ENCODE measurements around the gene LRP1B.

Gene LRP1B

GRCh38 chr2:140747665-140748064 lies 1383.2 kb downstream of the LRP1B start:
- Histone ChIP-seq H3K36me3 (replicated peaks; ENCODE audit: insufficient read depth, low read length) (no peaks in the 10 kb centered on the region), H4K20me1 (ENCODE audit: insufficient read depth, low read length) (no peaks in the 10 kb centered on the region), H3K27ac (ENCODE audit: low read length) (no peak overlapping the region), H3K27me3 (replicated peaks; ENCODE audit: insufficient read depth, low read length) (no peaks in the 10 kb centered on the region), H3K4me3 (ENCODE audit: low read length) (no peak overlapping the region), H3K9me2 (replicated peaks; ENCODE audit: insufficient read depth, low read length) (no peaks in the 10 kb centered on the region), H2AFZ (ENCODE audit: low read length) (no peak overlapping the region), H3K4me1 (ENCODE audit: low read length) (no peaks in the 10 kb centered on the region), H3K9ac (ENCODE audit: low read length) (no peak overlapping the region), H3K9me3 (replicated peaks; ENCODE audit: insufficient read depth, low read length) (no peaks in the 10 kb centered on the region), H3F3A (ENCODE audit: insufficient read depth, low read length) (no peaks in the 10 kb centered on the region), H3K4me2 (ENCODE audit: low read depth, low read length) (no peak overlapping the region), H3K79me2 (ENCODE audit: low read length) (no peaks in the 10 kb centered on the region)
- DNase-seq = no peak
- TF ChIP-seq, protein P1, sequence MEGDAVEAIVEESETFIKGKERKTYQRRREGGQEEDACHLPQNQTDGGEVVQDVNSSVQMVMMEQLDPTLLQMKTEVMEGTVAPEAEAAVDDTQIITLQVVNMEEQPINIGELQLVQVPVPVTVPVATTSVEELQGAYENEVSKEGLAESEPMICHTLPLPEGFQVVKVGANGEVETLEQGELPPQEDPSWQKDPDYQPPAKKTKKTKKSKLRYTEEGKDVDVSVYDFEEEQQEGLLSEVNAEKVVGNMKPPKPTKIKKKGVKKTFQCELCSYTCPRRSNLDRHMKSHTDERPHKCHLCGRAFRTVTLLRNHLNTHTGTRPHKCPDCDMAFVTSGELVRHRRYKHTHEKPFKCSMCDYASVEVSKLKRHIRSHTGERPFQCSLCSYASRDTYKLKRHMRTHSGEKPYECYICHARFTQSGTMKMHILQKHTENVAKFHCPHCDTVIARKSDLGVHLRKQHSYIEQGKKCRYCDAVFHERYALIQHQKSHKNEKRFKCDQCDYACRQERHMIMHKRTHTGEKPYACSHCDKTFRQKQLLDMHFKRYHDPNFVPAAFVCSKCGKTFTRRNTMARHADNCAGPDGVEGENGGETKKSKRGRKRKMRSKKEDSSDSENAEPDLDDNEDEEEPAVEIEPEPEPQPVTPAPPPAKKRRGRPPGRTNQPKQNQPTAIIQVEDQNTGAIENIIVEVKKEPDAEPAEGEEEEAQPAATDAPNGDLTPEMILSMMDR (IDR thresholded peaks at IDR 0.05; ENCODE audit: low read length) = no peak
- no peak for TF ChIP-seq EZH2phosphoT487 (IDR thresholded peaks at IDR 0.05; ENCODE audit: low read length)
- TF ChIP-seq EZH2 (optimal IDR thresholded peaks at IDR 0.05; ENCODE audit: low read depth, low read length) = no peak

- no peaks in the 10 kb centered on the region for H3K4me1 ChIP-seq (ENCODE audit: low read length)
- no peak overlapping the region for H3K4me3 ChIP-seq (ENCODE audit: low read length)
- H3K27me3 ChIP-seq (replicated peaks; ENCODE audit: insufficient read depth, low read length) = no peaks in the 10 kb centered on the region
- no peaks in the 10 kb centered on the region for H3K79me2 ChIP-seq (ENCODE audit: low read length)
- no peak for TF ChIP-seq EZH2phosphoT487 (IDR thresholded peaks at IDR 0.05; ENCODE audit: low read length)
- TF ChIP-seq EZH2 (optimal IDR thresholded peaks at IDR 0.05; ENCODE audit: low read depth, low read length) = no peak
- TF ChIP-seq, protein P1 (IDR thresholded peaks at IDR 0.05; ENCODE audit: low read length) = no peak
- no peak overlapping the region for H2AFZ ChIP-seq (ENCODE audit: low read length)
- H4K20me1 ChIP-seq (ENCODE audit: insufficient read depth, low read length) = no peaks in the 10 kb centered on the region
- H3F3A ChIP-seq (ENCODE audit: insufficient read depth, low read length) = no peaks in the 10 kb centered on the region
- no peaks in the 10 kb centered on the region for H3K36me3 ChIP-seq (replicated peaks; ENCODE audit: insufficient read depth, low read length)
- no peaks in the 10 kb centered on the region for H3K9me3 ChIP-seq (replicated peaks; ENCODE audit: insufficient read depth, low read length)
- no peak overlapping the region for H3K4me2 ChIP-seq (ENCODE audit: low read depth, low read length)
- no peak overlapping the region for H3K9ac ChIP-seq (ENCODE audit: low read length)
- no peak for DNase-seq
- no peaks in the 10 kb centered on the region for H3K9me2 ChIP-seq (replicated peaks; ENCODE audit: insufficient read depth, low read length)
- H3K27ac ChIP-seq (ENCODE audit: low read length) = no peak overlapping the region
Observed at GRCh38 chr2:140747090-140747489, 1383.7 kb downstream of the LRP1B start.

DNA sequence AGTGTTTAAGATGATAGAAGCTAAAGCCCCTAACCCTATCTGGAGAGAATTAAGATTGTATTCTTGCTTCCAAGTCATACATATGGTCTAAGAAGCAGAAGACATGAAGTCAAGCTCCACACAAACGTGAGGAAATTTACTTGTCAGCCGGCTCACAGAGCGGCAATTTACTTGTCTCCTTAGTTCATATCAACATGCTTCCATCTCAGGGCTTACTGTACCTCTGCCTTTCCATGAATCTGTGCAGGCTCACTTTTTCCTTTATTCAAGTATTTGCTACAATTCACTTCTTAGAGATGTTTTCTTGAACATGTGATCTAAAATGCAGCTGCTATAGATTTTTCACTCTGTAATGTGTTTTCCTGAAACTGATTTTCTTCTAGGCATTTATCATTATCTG lies 1386.4 kb downstream of the LRP1B start:
- H3K9me3 ChIP-seq (replicated peaks; ENCODE audit: insufficient read depth, low read length) = no peaks in the 10 kb centered on the region
- H3K9me2 ChIP-seq (replicated peaks; ENCODE audit: insufficient read depth, low read length) = no peaks in the 10 kb centered on the region
- H3K36me3 ChIP-seq (replicated peaks; ENCODE audit: insufficient read depth, low read length) = no peaks in the 10 kb centered on the region
- H3K27me3 ChIP-seq (replicated peaks; ENCODE audit: insufficient read depth, low read length) = no peaks in the 10 kb centered on the region
- no peak overlapping the region for H2AFZ ChIP-seq (ENCODE audit: low read length)
- TF ChIP-seq, protein P1 (IDR thresholded peaks at IDR 0.05; ENCODE audit: low read length) = no peak
- no peak for TF ChIP-seq EZH2phosphoT487 (IDR thresholded peaks at IDR 0.05; ENCODE audit: low read length)
- TF ChIP-seq EZH2 (optimal IDR thresholded peaks at IDR 0.05; ENCODE audit: low read depth, low read length) = no peak
- no peaks in the 10 kb centered on the region for H3K79me2 ChIP-seq (ENCODE audit: low read length)
- no peaks in the 10 kb centered on the region for H3F3A ChIP-seq (ENCODE audit: insufficient read depth, low read length)
- H4K20me1 ChIP-seq (ENCODE audit: insufficient read depth, low read length) = no peaks in the 10 kb centered on the region
- no peak for DNase-seq
- no peak overlapping the region for H3K4me2 ChIP-seq (ENCODE audit: low read depth, low read length)
- H3K9ac ChIP-seq (ENCODE audit: low read length) = no peak overlapping the region
- no peak overlapping the region for H3K27ac ChIP-seq (ENCODE audit: low read length)
- H3K4me1 ChIP-seq (ENCODE audit: low read length) = no peaks in the 10 kb centered on the region
- H3K4me3 ChIP-seq (ENCODE audit: low read length) = no peak overlapping the region
